ENCODE data around the gene BSND.

The BSND gene

DNA sequence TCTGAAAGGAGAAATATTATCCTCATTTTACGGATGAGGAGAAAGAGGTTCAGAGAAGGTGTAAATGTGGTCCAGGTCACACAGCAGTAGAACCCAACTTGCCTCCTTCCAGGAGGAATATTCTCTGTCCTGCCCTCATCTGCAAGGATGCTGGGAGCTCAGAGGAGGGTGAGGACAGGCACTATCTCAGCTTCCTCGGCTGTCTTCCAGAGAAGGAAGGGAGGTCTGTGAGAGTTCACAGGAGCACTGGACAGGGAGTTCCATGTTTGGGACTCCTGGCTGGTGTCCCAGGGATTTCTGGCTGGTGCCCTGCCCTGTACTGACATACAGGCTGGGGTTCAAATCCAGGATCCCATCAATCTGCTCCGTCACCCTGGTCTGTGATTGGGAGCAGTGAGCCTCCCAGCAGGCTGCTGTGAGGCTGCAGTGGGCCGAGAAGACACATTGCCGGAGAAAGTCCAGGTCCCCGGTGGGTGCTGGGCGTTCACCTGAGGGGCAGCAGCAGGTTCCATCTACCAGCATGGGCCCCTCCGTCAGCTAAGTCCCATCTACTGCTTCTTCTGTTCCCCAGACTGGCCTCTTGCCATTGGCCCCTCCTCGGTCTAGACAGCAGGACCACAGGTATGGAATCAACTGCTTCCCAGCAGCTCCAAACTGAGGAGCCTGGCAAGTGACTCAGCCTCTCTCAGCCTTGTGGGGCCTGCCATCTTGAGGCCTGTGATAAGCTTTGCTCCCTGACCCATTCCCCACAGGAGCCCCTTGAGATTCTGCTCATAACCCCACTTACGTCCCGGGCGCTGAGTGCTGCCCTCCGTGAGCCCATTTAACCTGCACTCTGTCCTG, 8.5 kb upstream of the BSND start:
- Histone ChIP-seq H3K4me3 (ENCODE audit: low read depth in 1 of 5, low read length in 5 of 5) (no peak overlapping the region), H3K36me3 (ENCODE audit: control insufficient read depth in 5 of 5, insufficient read depth in 5 of 5, low read length in 5 of 5) (no peaks in the 10 kb centered on the region), H3K27me3 (ENCODE audit: control insufficient read depth in 5 of 5, insufficient read depth in 4 of 5, low read length in 5 of 5) (peaks cover 0 to 9% (median 6%) of the 10 kb centered on the region in 5 donors), H3K4me1 (ENCODE audit: control insufficient read depth in 5 of 5, insufficient read depth in 5 of 5, low read length in 5 of 5) (no peaks in the 10 kb centered on the region), H3K9me3 (ENCODE audit: control insufficient read depth in 5 of 5, low read length in 5 of 5) (no peaks in the 10 kb centered on the region), H3K27ac (ENCODE audit: low read depth, low read length) (no peak overlapping the region), H3K9ac (ENCODE audit: low read length in 5 of 5) (no peak overlapping the region)

DNA sequence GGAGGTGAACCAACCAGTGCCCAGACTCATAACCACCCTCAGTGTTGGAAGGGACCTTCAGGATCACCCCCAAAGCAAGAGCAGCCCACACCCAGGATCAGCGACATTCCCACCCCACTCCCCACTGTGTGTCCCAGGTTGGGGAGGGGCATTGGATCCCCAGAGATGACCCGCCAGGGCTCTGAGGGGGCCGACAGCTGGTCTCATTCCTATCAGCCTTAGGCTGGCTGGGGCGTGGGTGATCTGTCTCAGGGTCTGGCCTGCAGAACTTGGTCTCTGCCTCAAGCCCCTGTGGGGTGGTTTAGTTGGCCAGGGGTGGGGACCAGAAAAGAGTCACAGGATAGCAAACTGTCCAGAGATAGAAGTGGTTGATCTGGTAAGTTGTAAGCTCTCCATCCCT, 7.8 kb upstream of the BSND start:
- no peak overlapping the region for H3K4me3 ChIP-seq (ENCODE audit: low read depth in 1 of 5, low read length in 5 of 5)
- no peak overlapping the region for H3K27ac ChIP-seq (ENCODE audit: low read depth, low read length)
- H3K36me3 ChIP-seq (ENCODE audit: control insufficient read depth in 5 of 5, insufficient read depth in 5 of 5, low read length in 5 of 5): no peaks in the 10 kb centered on the region
- H3K9me3 ChIP-seq (ENCODE audit: control insufficient read depth in 5 of 5, low read length in 5 of 5): no peaks in the 10 kb centered on the region
- no peak overlapping the region for H3K9ac ChIP-seq (ENCODE audit: low read length in 5 of 5)
- peaks cover 1 to 16% (median 13%) of the 10 kb centered on the region in 5 donors for H3K27me3 ChIP-seq (ENCODE audit: control insufficient read depth in 5 of 5, insufficient read depth in 4 of 5, low read length in 5 of 5)
- H3K4me1 ChIP-seq (ENCODE audit: control insufficient read depth in 5 of 5, insufficient read depth in 5 of 5, low read length in 5 of 5): no peaks in the 10 kb centered on the region

DNA sequence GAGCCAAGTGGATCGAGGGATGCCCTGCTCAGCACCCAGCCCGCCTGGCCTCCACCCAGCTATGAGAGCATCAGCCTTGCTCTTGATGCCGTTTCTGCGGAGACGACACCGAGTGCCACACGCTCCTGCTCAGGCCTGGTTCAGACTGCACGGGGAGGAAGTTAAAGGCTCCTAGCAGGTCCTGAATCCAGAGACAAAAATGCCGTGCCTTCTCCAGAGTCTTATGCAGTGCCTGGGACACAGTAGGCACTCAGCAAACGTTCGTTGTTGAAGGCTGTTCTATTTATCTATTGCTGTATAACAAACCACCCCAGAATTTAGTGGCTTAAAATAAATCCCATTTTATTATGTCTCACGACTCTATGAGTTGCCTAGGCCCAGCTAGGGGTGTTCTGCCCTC, 6.8 kb upstream of the BSND start:
- Histone ChIP-seq H3K27me3 (ENCODE audit: control insufficient read depth in 5 of 5, insufficient read depth in 4 of 5, low read length in 5 of 5) (peaks cover 5 to 26% (median 16%) of the 10 kb centered on the region in 5 donors), H3K27ac (ENCODE audit: low read depth, low read length) (no peak overlapping the region), H3K9ac (ENCODE audit: low read length in 5 of 5) (no peak overlapping the region), H3K4me1 (ENCODE audit: control insufficient read depth in 5 of 5, insufficient read depth in 5 of 5, low read length in 5 of 5) (peaks cover 0 to 8% (median 0%) of the 10 kb centered on the region in 5 donors), H3K9me3 (ENCODE audit: control insufficient read depth in 5 of 5, low read length in 5 of 5) (no peaks in the 10 kb centered on the region), H3K36me3 (ENCODE audit: control insufficient read depth in 5 of 5, insufficient read depth in 5 of 5, low read length in 5 of 5) (no peaks in the 10 kb centered on the region), H3K4me3 (ENCODE audit: low read depth in 1 of 5, low read length in 5 of 5) (no peak overlapping the region)

DNA sequence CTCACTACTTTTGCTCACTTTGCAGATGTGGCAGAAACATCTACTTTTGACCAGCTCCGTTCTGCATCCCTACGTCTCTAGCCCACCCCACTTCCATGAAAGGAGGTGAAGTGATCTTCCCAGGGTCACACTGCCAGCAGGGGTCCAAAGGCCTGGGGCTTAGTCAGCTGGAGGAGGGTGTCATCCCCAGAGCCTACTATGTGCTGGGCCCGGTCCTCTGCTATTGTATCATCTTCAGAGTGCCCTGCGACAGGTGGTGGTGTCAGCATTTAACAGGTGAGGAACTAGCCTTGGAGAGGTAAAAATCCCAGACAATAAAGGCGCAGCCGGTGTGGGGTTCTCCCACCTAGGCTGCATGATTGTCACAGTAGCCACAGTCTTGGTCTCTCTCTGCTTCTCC, 5.6 kb upstream of the BSND start:
- peaks cover 0 to 10% (median 0%) of the 10 kb centered on the region in 5 donors for H3K4me1 ChIP-seq (ENCODE audit: control insufficient read depth in 5 of 5, insufficient read depth in 5 of 5, low read length in 5 of 5)
- no peak overlapping the region for H3K27ac ChIP-seq (ENCODE audit: low read depth, low read length)
- H3K4me3 ChIP-seq (ENCODE audit: low read depth in 1 of 5, low read length in 5 of 5): no peak overlapping the region
- H3K9me3 ChIP-seq (ENCODE audit: control insufficient read depth in 5 of 5, low read length in 5 of 5): no peaks in the 10 kb centered on the region
- H3K9ac ChIP-seq (ENCODE audit: low read length in 5 of 5): no peak overlapping the region
- peaks cover 11 to 36% (median 27%) of the 10 kb centered on the region in 5 donors for H3K27me3 ChIP-seq (ENCODE audit: control insufficient read depth in 5 of 5, insufficient read depth in 4 of 5, low read length in 5 of 5)
- no peaks in the 10 kb centered on the region for H3K36me3 ChIP-seq (ENCODE audit: control insufficient read depth in 5 of 5, insufficient read depth in 5 of 5, low read length in 5 of 5)

DNA sequence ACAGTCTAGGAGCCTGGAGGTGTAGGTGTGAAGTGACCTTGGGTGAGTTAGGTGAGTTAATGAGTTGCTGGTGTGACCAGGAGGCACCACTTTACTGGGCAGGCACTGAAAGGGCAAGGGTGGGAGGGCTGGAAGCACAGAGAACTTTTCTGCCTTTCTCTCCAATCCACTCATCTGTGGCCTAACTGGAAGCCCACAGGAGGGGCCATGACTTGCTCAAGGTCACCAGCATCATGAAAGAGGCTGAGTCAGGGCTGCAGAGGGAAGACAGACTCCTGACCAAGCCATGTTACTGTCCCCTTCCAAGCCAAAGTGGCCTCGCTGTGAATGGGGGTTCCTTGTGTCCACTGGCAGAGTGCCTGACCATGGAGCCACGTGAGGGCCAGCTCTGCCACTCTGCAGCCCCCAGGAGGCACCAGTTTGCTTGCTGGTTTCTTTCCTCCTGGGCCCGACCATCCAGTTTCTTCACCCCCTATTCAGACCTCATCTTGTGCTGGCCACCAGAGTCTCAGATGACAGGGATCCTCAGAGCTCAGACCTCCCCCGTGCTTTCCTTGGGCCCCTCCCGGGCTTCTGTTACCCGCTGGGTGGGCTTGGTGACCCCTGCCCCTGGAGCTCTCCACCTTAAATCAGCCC, 4.3 kb upstream of the BSND start:
- H3K9ac ChIP-seq (ENCODE audit: low read length in 5 of 5): no peak overlapping the region
- H3K27ac ChIP-seq (ENCODE audit: low read depth, low read length): no peak overlapping the region
- no peak overlapping the region for H3K4me3 ChIP-seq (ENCODE audit: low read depth in 1 of 5, low read length in 5 of 5)
- H3K9me3 ChIP-seq (ENCODE audit: control insufficient read depth in 5 of 5, low read length in 5 of 5): no peaks in the 10 kb centered on the region
- peaks cover 0 to 10% (median 0%) of the 10 kb centered on the region in 5 donors for H3K4me1 ChIP-seq (ENCODE audit: control insufficient read depth in 5 of 5, insufficient read depth in 5 of 5, low read length in 5 of 5)
- peaks cover 11 to 48% (median 32%) of the 10 kb centered on the region in 5 donors for H3K27me3 ChIP-seq (ENCODE audit: control insufficient read depth in 5 of 5, insufficient read depth in 4 of 5, low read length in 5 of 5)
- H3K36me3 ChIP-seq (ENCODE audit: control insufficient read depth in 5 of 5, insufficient read depth in 5 of 5, low read length in 5 of 5): no peaks in the 10 kb centered on the region

DNA sequence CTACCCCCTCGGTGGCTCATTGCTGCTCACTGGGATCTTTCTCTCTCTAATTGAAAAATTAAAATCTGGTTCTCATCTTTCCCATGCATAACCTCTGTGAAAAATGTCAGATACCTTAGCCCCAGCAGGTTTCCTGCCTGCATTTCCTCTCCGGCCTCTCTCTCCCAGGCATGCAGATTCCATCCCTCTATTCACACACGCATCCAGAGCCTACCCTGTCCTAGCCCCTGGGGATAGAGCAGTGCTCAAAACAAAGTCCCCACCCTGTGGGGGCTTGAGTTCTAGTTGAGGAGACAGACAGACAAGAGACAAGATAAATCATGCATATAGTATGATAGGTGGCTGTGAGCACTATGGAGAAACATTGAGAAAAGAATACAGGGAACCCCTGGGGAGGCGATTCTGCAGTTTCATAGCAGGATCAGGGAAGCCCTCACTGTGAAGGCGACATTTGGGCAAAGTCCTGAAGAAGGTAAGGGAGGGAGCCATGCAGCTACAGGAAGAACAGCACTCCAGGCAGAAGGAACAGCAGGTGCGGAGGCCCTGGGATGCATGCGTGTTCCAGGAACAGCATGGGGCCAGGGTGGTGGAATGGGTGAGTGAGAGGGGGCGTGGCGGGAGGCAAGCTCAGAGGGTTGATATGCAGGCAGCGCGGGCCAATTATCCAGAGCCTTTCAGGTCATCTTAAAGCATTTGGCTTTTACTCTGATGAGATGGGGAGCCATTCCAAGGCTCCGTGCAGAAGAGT, 3.5 kb upstream of the BSND start:
- Histone ChIP-seq H3K9ac (ENCODE audit: low read length in 5 of 5) (no peak overlapping the region), H3K27me3 (ENCODE audit: control insufficient read depth in 5 of 5, insufficient read depth in 4 of 5, low read length in 5 of 5) (peaks cover 11 to 54% (median 32%) of the 10 kb centered on the region in 5 donors), H3K4me1 (ENCODE audit: control insufficient read depth in 5 of 5, insufficient read depth in 5 of 5, low read length in 5 of 5) (peaks cover 0 to 10% (median 0%) of the 10 kb centered on the region in 5 donors)

DNA sequence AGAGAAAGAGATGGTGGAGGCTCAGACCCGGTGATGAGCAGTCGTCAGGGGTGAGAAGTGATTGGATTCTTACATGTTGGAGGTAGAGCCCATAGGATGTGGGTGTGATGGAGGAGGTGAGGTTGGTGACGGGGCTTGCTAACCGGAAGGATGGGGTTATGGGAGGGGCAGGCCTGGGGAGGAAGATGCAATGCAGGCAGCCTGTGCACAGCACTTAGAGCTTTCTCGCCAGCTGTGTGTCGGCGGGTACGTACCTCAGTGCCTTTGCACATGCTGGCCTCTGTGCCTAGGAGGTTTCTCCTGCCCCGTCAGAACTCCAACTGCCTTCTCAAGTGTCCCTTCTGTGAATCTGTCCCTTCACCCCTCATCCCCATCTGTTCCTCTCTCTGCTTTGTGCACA, 2.9 kb upstream of the BSND start:
- Histone ChIP-seq H3K36me3 (ENCODE audit: control insufficient read depth in 5 of 5, insufficient read depth in 5 of 5, low read length in 5 of 5) (no peaks in the 10 kb centered on the region), H3K4me1 (ENCODE audit: control insufficient read depth in 5 of 5, insufficient read depth in 5 of 5, low read length in 5 of 5) (peaks cover 0 to 10% (median 0%) of the 10 kb centered on the region in 5 donors), H3K27ac (ENCODE audit: low read depth, low read length) (no peak overlapping the region), H3K4me3 (ENCODE audit: low read depth in 1 of 5, low read length in 5 of 5) (no peak overlapping the region), H3K9me3 (ENCODE audit: control insufficient read depth in 5 of 5, low read length in 5 of 5) (no peaks in the 10 kb centered on the region), H3K27me3 (ENCODE audit: control insufficient read depth in 5 of 5, insufficient read depth in 4 of 5, low read length in 5 of 5) (peaks cover 11 to 54% (median 36%) of the 10 kb centered on the region in 5 donors), H3K9ac (ENCODE audit: low read length in 5 of 5) (no peak overlapping the region)

More for the DNA sequence above, 3.5 kb upstream of the BSND start:
- no peak overlapping the region for H3K27ac ChIP-seq (ENCODE audit: low read depth, low read length)
- no peak overlapping the region for H3K4me3 ChIP-seq (ENCODE audit: low read depth in 1 of 5, low read length in 5 of 5)
- H3K9me3 ChIP-seq (ENCODE audit: control insufficient read depth in 5 of 5, low read length in 5 of 5): no peaks in the 10 kb centered on the region
- H3K36me3 ChIP-seq (ENCODE audit: control insufficient read depth in 5 of 5, insufficient read depth in 5 of 5, low read length in 5 of 5): no peaks in the 10 kb centered on the region

DNA sequence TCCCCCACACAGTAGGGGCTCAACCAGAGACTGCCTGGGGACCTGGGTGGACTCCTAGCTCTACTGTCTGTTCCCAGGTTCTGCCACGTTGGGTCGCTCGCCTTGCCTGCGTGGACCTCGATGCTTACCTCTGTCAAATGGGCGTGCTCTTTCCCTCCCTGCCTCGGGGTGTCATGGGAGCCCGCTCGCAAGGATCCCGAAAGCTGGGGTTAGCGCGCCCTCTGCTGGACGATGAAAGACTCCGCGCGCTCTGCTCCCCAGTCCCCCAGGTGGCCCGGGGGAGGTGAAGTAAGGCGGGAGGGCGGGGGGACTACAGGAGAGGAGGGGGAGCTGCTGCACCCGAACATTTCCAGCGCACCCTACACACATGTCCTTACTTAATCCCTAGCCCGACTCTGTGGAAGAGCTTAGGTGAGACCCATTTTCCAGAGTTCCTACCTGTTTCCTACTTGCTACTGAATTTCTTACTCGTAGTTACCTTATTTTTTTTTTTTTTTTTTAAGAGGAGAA, 2.3 kb upstream of the BSND start:
- Histone ChIP-seq H3K27ac (ENCODE audit: low read depth, low read length) (no peak overlapping the region), H3K4me3 (ENCODE audit: low read depth in 1 of 5, low read length in 5 of 5) (no peak overlapping the region), H3K27me3 (ENCODE audit: control insufficient read depth in 5 of 5, insufficient read depth in 4 of 5, low read length in 5 of 5) (peaks cover 11 to 54% (median 39%) of the 10 kb centered on the region in 5 donors), H3K9ac (ENCODE audit: low read length in 5 of 5) (no peak overlapping the region), H3K4me1 (ENCODE audit: control insufficient read depth in 5 of 5, insufficient read depth in 5 of 5, low read length in 5 of 5) (peaks cover 0 to 10% (median 0%) of the 10 kb centered on the region in 5 donors), H3K9me3 (ENCODE audit: control insufficient read depth in 5 of 5, low read length in 5 of 5) (no peaks in the 10 kb centered on the region), H3K36me3 (ENCODE audit: control insufficient read depth in 5 of 5, insufficient read depth in 5 of 5, low read length in 5 of 5) (no peaks in the 10 kb centered on the region)

DNA sequence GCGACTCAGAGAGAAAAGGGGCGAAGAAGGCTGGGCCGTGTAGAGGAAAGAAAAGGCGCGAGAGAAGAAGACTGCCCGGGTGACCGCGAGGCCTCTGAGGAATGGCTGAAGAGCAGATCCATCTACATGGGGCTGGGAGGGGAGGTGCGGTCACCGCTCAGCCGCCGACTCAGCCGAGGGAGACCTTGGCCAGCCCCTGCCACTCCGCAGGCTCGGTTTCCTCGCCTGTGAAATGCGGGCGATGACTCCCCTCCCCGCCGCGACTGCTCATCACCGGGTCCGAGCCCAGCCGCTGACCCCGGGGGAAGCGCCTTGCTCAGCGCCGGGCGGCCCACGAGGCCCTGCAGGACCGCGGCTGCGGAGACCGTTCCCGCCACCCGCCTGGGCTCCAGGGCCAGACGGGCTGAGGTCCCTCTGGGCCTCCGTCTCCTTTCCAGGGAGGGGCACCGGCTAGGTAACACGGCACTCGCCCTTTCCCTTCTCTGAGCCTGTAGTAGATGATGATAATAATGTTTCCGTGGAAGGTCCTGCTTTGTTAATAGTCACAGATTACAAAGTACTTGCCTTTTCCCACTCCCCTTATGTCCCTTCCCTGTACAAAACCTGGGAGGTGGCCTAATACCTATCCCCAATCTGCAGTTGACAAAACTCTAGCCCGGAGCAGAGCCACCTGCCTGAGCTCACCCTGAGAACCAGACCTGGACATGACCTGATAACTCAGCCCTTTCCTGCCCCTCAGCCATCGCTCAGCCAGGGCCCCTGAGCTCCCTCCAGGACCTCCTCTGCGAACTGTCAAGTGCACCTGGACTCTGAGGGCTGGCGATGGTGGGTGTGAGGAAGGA, 1.6 kb upstream of the BSND start:
- no peaks in the 10 kb centered on the region for H3K9me3 ChIP-seq (ENCODE audit: control insufficient read depth in 5 of 5, low read length in 5 of 5)
- no peak overlapping the region for H3K9ac ChIP-seq (ENCODE audit: low read length in 5 of 5)
- peaks cover 11 to 57% (median 39%) of the 10 kb centered on the region in 5 donors for H3K27me3 ChIP-seq (ENCODE audit: control insufficient read depth in 5 of 5, insufficient read depth in 4 of 5, low read length in 5 of 5)
- H3K4me1 ChIP-seq (ENCODE audit: control insufficient read depth in 5 of 5, insufficient read depth in 5 of 5, low read length in 5 of 5): peaks cover 0 to 10% (median 0%) of the 10 kb centered on the region in 5 donors
- no peak overlapping the region for H3K27ac ChIP-seq (ENCODE audit: low read depth, low read length)
- no peaks in the 10 kb centered on the region for H3K36me3 ChIP-seq (ENCODE audit: control insufficient read depth in 5 of 5, insufficient read depth in 5 of 5, low read length in 5 of 5)
- H3K4me3 ChIP-seq (ENCODE audit: low read depth in 1 of 5, low read length in 5 of 5): no peak overlapping the region
